HG03060 (cell line): ENCODE measurements around the gene PRKCE.

Experiments used
- ATAC-seq: cut with Tn5 transposase; IDR thresholded peaks from one replicate; pipeline ENCODE4 v1.9.1; 2021; ENCODE audit warnings: low read depth, moderate number of reproducible peaks; ENCODE audit not compliant: unreplicated experiment

The PRKCE gene

GRCh38 chr2:46001741-46002506, 350.4 kb downstream of the PRKCE start:
- no peak for ATAC-seq

GRCh38 chr2:46002507-46002883, 351.0 kb downstream of the PRKCE start:
- ATAC-seq: no peak

- ATAC-seq: no peak
These were observed 351.5 kb downstream of the PRKCE start for GRCh38 chr2:46002947-46003346.

GRCh38 chr2:46003903-46004473, 352.5 kb downstream of the PRKCE start:
- no peak for ATAC-seq

- no peak for ATAC-seq
These were observed 355.1 kb downstream of the PRKCE start for GRCh38 chr2:46006473-46007025.

GRCh38 chr2:46007412-46007811, 355.9 kb downstream of the PRKCE start:
- no peak for ATAC-seq

- ATAC-seq: no peak
These were observed 356.8 kb downstream of the PRKCE start for GRCh38 chr2:46008091-46008870.

GRCh38 chr2:46009315-46009714, 357.8 kb downstream of the PRKCE start:
- no peak for ATAC-seq

GRCh38 chr2:46009772-46010171, 358.3 kb downstream of the PRKCE start:
- ATAC-seq: no peak

GRCh38 chr2:46010223-46010924, 358.9 kb downstream of the PRKCE start:
- ATAC-seq: no peak

- no peak for ATAC-seq
These were observed 359.5 kb downstream of the PRKCE start for GRCh38 chr2:46010925-46011490.

- ATAC-seq: no peak
These were observed 361.3 kb downstream of the PRKCE start for GRCh38 chr2:46012618-46013240.

GRCh38 chr2:46013726-46014125, 362.3 kb downstream of the PRKCE start:
- no peak for ATAC-seq

GRCh38 chr2:46014911-46015654, 363.6 kb downstream of the PRKCE start:
- no peak for ATAC-seq

GRCh38 chr2:46015671-46016070, 364.2 kb downstream of the PRKCE start:
- no peak for ATAC-seq

- no peak for ATAC-seq
These were observed 364.6 kb downstream of the PRKCE start for GRCh38 chr2:46016091-46016490.

- no peak for ATAC-seq
These were observed 367.5 kb downstream of the PRKCE start for GRCh38 chr2:46018773-46019591.

GRCh38 chr2:46020416-46020815, 368.9 kb downstream of the PRKCE start:
- no peak for ATAC-seq
